ENCODE measurements around the gene REC8. TPM values are rescaled to one million over a fixed set of nuclear protein-coding genes. Genes with fewer than 3 reads are reported as not detected.

REC8 gene
- polyA plus RNA-seq (ENCODE audit: insufficient read length in 4 of 4): 100 to 1,000 TPM in 1 of 4 donors, 10 to 100 TPM in 3; 28.0 to 100 (median 57.9) TPM

GRCh38 chr14:24171422-24172260 lies at the start of gene REC8:
TSS of gene REC8 (plus strand) at chr14:24172080. CDS start at chr14:24172553, 473 bp downstream.
- peak; percentile 76 to 93 (median 82) for DNase-seq (ENCODE audit: low read depth in 4 of 4, low spot score in 3 of 4)

- no peak for DNase-seq (ENCODE audit: low read depth in 4 of 4, low spot score in 3 of 4)
Observed at GRCh38 chr14:24122416-24122815, 49.5 kb upstream of the REC8 start.

- no peak for DNase-seq (ENCODE audit: low read depth in 4 of 4, low spot score in 3 of 4)
Observed at GRCh38 chr14:24122898-24123297, 49.0 kb upstream of the REC8 start.

GRCh38 chr14:24123424-24124417 lies 48.2 kb upstream of the REC8 start:
- DNase-seq (ENCODE audit: low read depth in 4 of 4, low spot score in 3 of 4): no peak

- no peak for DNase-seq (ENCODE audit: low read depth in 4 of 4, low spot score in 3 of 4)
Observed at GRCh38 chr14:24126939-24127338, 44.9 kb upstream of the REC8 start.

GRCh38 chr14:24127673-24128072 lies 44.2 kb upstream of the REC8 start:
- no peak for DNase-seq (ENCODE audit: low read depth in 4 of 4, low spot score in 3 of 4)

GRCh38 chr14:24129410-24129998 lies 42.4 kb upstream of the REC8 start:
- no peak for DNase-seq (ENCODE audit: low read depth in 4 of 4, low spot score in 3 of 4)

DNA sequence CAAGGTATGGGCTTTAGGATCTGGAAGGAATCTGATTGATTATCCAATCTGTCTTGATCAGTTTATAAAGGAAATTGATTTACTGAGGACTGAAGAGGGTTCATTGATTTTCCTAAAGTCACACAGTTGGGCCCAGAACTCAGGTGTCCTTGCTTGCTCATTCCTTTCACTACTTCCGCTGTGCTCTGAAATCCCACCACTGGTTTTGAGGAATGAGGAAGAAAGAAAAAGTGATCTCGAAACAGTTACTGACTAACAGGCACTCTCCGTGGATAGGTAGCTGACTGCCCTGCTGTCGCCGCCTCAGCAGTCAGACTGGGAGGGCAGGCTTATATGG lies 41.5 kb upstream of the REC8 start, which contains the start of gene FITM1:
FITM1 (plus strand) TSS at position 280 of the 337 bp plus-strand sequence. CDS start 905 bp downstream, outside the sequence.
- no peak for DNase-seq (ENCODE audit: low read depth in 4 of 4, low spot score in 3 of 4)

GRCh38 chr14:24130717-24131548 lies 40.9 kb upstream of the REC8 start:
- DNase-seq (ENCODE audit: low read depth in 4 of 4, low spot score in 3 of 4): no peak

DNA sequence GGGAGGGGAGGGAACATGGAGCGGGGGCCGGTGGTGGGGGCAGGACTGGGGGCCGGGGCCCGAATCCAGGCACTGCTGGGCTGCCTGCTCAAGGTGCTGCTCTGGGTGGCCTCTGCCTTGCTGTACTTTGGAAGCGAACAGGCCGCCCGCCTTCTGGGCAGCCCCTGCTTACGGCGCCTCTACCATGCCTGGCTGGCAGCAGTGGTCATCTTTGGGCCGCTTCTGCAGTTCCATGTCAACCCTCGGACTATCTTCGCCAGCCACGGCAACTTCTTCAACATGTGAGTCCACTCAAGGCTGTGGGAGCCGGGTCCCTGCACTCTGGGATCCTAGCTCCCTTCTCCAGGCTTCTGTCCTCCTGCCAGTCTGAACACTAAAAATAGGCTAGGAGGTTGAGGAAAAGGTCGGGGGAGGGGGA lies 40.3 kb upstream of the REC8 start:
- no peak for DNase-seq (ENCODE audit: low read depth in 4 of 4, low spot score in 3 of 4)

- no peak for DNase-seq (ENCODE audit: low read depth in 4 of 4, low spot score in 3 of 4)
Observed at GRCh38 chr14:24132061-24132685, 39.7 kb upstream of the REC8 start.

DNA sequence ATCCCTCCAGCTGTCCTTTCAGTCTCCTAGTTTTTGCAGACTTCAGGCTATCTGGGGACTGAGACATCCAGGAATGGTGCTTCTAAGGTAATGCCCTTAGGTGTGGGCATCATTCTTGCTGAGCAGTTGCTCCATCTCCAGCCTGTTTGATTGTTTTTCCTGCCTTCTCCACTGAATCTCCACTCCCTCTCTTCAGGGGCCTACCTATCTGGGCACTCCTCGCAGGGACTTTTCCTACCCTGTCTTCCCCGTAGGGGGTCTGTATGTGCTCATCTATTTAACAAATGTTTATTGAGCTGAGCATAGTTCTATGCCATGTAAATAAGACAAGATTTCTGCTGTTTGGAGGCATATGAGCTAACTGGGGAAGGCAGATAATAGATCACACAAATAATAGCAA lies 38.9 kb upstream of the REC8 start:
- DNase-seq (ENCODE audit: low read depth in 4 of 4, low spot score in 3 of 4): no peak

DNA sequence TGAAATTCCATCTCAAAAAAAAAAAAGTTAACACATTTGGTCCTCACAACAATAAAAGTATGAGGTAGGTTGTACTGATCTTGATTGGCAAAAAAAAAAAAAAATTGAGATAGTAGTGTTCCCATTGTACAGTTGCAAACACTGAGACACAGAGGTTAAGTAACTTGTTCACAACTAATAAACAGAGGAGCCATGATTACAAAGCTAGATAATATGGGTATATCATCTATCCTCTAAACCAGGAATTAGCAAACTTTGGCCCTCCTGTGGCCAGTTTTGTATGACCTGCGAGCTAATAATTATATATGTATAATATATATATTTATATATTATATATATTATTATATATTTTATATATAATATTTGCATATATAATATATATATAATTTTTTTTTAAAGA lies 38.1 kb upstream of the REC8 start:
- DNase-seq (ENCODE audit: low read depth in 4 of 4, low spot score in 3 of 4): no peak

DNA sequence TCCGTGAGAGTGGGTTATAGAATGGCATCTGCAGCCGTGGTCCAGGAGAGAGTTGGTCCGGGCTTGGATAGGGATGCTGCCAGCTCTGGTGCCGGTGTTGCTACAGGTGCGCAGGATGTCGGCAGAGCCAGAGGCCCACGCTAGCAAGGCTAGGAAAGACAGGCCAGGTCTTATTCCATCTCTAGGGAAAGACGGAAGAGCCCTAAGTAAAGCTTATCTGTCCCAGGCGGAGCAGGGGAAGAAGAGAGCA lies 36.4 kb upstream of the REC8 start:
- no peak for DNase-seq (ENCODE audit: low read depth in 4 of 4, low spot score in 3 of 4)

- DNase-seq (ENCODE audit: low read depth in 4 of 4, low spot score in 3 of 4): peak; percentile 79 to 84 (median 82)
Observed at GRCh38 chr14:24135834-24136683, 35.8 kb upstream of the REC8 start, which contains the start of gene PSME1. TSS of gene PSME1 (plus strand) at chr14:24136194. CDS start at chr14:24136263, 69 bp downstream.

- DNase-seq (ENCODE audit: low read depth in 4 of 4, low spot score in 3 of 4): no peak
Observed at GRCh38 chr14:24136684-24137528, 35.0 kb upstream of the REC8 start.

- DNase-seq (ENCODE audit: low read depth in 4 of 4, low spot score in 3 of 4): no peak
Observed at GRCh38 chr14:24137529-24138395, 34.1 kb upstream of the REC8 start.

Data from left renal pelvis (tissue), 4 donors.